ENCODE measurements around the gene TMC3. TPM values are rescaled to one million over a fixed set of nuclear protein-coding genes. Genes with fewer than 3 reads are reported as not detected.
"Not testable (repeated sequence)": the region's sequence is repeated elsewhere in the genome, so short reads cannot be mapped to it uniquely, and the experiment has no call there.

TMC3 gene
- total and polyA plus RNA-seq, 2 of the 13 experiments (the other 11 are each of a cell fraction or from before 2014, with no cell fraction given) = not detected

GRCh38 chr15:81349271-81349670 lies 24.7 kb downstream of the TMC3 start (continued):
- TF ChIP-seq PAXIP1 (CRISPR knock-in tag; conservative IDR thresholded peaks at IDR 0.05) (no peak), ZNF839 (CRISPR knock-in tag; IDR thresholded peaks at IDR 0.05; ENCODE audit: borderline replicate concordance) (no peak), GLMP (CRISPR knock-in tag; IDR thresholded peaks at IDR 0.05; ENCODE audit: borderline replicate concordance) (no peak), ZNF446 (CRISPR knock-in tag; IDR thresholded peaks at IDR 0.05) (no peak), ZBTB33 (CRISPR knock-in tag; IDR thresholded peaks at IDR 0.05) (no peak), HNRNPK (IDR thresholded peaks at IDR 0.05; ENCODE audit: low read depth, low read length, poor library complexity, severe bottlenecking) (no peak), NAIF1 (CRISPR knock-in tag; IDR thresholded peaks at IDR 0.05; ENCODE audit: borderline replicate concordance) (no peak)

GRCh38 chr15:81348691-81349090 lies 25.3 kb downstream of the TMC3 start:
- CTCF ChIA-PET (ENCODE audit: low intra/inter-chr PET ratio, low total read pairs); in situ Hi-C loops (cut with HindIII; ENCODE audit: extremely low pct_ligation_motif_present, low pct_unique_long_range_greater_than_20kb); H3K9ac ChIP-seq (ENCODE audit: insufficient read depth, low read depth, low read length); H3K79me2 ChIP-seq (ENCODE audit: insufficient read depth, low read length); H3K9me3 ChIP-seq (ENCODE audit: low read length); DNase-seq (ENCODE audit: low spot score); H3K4me2 ChIP-seq (ENCODE audit: low read depth, low read length); BruUV-seq (replicated peaks); H3K4me1 ChIP-seq (ENCODE audit: insufficient read depth, low read length); intact Hi-C loops (cut with micrococcal nuclease; ENCODE audit: unreplicated experiment); H3K4me3 ChIP-seq (replicated peaks in 1 of 3; ENCODE audit: insufficient read depth in 1 of 3, low read depth in 2 of 3, low read length in 3 of 3); POLR2A ChIA-PET; FAIRE-seq; H3K27ac ChIP-seq (ENCODE audit: extremely low read length, insufficient read depth, low read length); H2AFZ ChIP-seq (ENCODE audit: low read length); H3K27me3 ChIP-seq (ENCODE audit: control insufficient read depth in 1 of 2, insufficient read depth in 2 of 2, low read length in 2 of 2); ATAC-seq; H3K36me3 ChIP-seq (replicated peaks in 1 of 2; ENCODE audit: control insufficient read depth in 1 of 2, insufficient read depth in 2 of 2, low read length in 2 of 2); H4K20me1 ChIP-seq (ENCODE audit: insufficient read depth, low read length): not testable (repeated sequence)
- WGBS (ENCODE audit: low lambda C conversion rate) = 64% methylated on average over 11 of the region's 11 CpGs

Measured in HepG2 (cell line).